ENCODE data around the gene GCN1. TPM values are rescaled to one million over a fixed set of nuclear protein-coding genes. Genes with fewer than 3 reads are reported as not detected.

The GCN1 gene
- total RNA-seq, 2 donors from 2014 or later: 39.3 to 120 TPM

DNA sequence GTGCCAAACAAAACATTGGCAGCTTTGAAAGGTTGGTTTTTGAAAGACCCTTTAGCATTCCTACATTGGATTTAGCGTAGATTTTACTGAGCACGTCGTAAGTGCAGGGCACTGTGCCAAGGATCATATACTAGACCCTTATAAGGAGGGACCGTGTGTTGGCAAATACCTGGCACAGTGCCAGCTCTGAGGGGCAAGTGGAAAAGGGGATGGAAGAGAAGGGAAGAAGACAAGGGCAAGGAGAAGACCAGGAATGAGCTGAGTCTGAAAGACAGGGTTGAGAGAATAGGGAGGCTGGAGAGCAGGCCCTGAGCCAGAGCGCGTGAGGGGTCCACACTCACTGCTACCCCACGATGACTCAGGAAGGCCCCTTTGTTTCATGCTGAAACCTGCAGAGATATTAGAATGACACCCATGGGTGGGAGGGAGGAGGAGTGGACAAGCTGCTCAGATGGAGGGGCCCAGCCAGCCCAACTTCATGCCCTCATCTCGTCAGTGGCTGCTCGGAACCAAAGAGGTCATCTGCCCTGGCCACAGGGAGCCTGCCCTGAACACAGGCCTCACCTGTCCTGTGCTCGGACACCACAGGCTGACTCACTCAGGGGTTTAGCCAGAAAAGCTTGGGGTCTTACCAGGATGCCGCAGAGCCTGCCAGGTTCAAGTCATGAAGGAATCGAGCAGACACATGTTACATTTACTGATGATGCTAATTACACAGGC lies 103.0 kb downstream of the GCN1 start:
- TF ChIP-seq POLR2A (IDR thresholded peaks at IDR 0.05) (no peak), POLR2AphosphoS5 (IDR thresholded peaks at IDR 0.05) (no peak)
- TF ChIP-seq, protein P1, sequence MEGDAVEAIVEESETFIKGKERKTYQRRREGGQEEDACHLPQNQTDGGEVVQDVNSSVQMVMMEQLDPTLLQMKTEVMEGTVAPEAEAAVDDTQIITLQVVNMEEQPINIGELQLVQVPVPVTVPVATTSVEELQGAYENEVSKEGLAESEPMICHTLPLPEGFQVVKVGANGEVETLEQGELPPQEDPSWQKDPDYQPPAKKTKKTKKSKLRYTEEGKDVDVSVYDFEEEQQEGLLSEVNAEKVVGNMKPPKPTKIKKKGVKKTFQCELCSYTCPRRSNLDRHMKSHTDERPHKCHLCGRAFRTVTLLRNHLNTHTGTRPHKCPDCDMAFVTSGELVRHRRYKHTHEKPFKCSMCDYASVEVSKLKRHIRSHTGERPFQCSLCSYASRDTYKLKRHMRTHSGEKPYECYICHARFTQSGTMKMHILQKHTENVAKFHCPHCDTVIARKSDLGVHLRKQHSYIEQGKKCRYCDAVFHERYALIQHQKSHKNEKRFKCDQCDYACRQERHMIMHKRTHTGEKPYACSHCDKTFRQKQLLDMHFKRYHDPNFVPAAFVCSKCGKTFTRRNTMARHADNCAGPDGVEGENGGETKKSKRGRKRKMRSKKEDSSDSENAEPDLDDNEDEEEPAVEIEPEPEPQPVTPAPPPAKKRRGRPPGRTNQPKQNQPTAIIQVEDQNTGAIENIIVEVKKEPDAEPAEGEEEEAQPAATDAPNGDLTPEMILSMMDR (IDR thresholded peaks at IDR 0.05): no peak
- intact Hi-C loops (cut with DNase I): no loop called here
- WGBS: 75% methylated on average over 12 of the region's 12 CpGs
- Histone ChIP-seq H3K36me3 (peaks cover 0 to 4% of the 10 kb centered on the region in 2 donors), H3K27me3 (replicated peaks; ENCODE audit: insufficient read depth) (no peaks in the 10 kb centered on the region), H3K27ac (no peak overlapping the region), H3K9me3 (no peaks in the 10 kb centered on the region), H3K4me3 (no peak overlapping the region), H3K4me1 (replicated peaks) (peaks cover 3% of the 10 kb centered on the region)
- no peak for DNase-seq (ENCODE audit: low spot score)

DNA sequence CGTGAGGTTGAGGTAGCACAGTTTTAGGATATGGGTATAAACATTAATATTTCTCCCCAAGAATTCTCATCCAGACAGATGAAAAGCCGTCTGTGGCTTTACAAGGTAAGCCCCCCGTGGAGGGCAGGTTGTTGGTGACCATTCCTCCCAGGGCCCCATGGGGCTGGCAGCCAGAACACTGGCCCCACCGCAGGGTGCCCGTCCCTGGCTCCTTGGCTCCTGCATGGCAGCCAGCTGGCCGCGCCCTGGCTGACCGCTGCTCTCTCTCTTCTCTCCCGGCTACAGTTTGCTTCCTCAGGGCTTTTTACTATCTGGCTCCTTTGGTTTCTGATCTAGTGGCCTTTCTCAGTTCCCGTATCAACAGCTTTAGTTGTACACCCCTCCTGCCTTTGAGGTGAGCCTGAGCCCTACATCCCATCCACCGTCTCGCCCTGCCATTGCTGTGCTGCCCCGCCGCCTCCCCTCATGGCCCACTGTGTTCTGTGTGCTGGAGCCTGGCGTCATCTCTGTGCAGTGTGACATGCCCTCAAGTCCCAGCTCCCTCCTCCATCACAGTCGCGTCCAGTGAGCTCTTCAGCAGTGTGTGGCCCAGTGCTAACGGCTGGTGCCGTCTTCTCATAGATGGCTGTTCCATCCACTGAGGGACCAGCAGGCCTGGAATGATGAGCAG lies 103.8 kb downstream of the GCN1 start:
- no peak overlapping the region for H3K4me3 ChIP-seq
- peaks cover 3% of the 10 kb centered on the region for H3K4me1 ChIP-seq (replicated peaks)
- no peak overlapping the region for H3K27ac ChIP-seq
- TF ChIP-seq POLR2AphosphoS5 (IDR thresholded peaks at IDR 0.05): no peak
- no peaks in the 10 kb centered on the region for H3K9me3 ChIP-seq
- intact Hi-C loops (cut with DNase I): no loop called here
- no peaks in the 10 kb centered on the region for H3K36me3 ChIP-seq
- no peaks in the 10 kb centered on the region for H3K27me3 ChIP-seq (replicated peaks; ENCODE audit: insufficient read depth)
- DNase-seq (ENCODE audit: low spot score): no peak
- WGBS: 86% methylated on average over 19 of the region's 19 CpGs

DNA sequence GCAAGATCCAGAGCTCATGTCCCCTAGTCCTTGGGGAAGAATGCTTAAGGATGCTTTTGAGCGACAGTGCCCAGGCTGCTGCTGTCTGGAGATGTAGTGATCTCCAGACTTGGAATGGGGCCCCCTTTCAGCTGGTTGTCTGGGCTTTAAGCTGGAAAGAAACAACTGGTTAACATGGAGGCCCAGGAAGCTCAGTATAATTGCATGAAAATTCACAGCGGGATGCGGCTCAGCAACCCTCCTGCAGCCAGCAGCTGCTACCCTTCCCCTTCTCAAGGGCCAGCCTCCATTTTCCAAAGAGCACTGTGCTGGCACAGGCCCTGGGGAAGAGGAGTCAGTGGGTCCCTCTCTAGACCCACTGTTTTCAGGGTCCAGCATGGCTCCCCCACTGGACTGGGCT lies 104.3 kb downstream of the GCN1 start:
- no peak for DNase-seq (ENCODE audit: low spot score)
- WGBS: 77% methylated on average over 2 of the region's 3 CpGs
- TF ChIP-seq POLR2A (IDR thresholded peaks at IDR 0.05) (no peak), POLR2AphosphoS5 (IDR thresholded peaks at IDR 0.05) (no peak)
- TF ChIP-seq, protein P1 (IDR thresholded peaks at IDR 0.05): no peak
- H3K9me3 ChIP-seq: no peaks in the 10 kb centered on the region
- H3K4me1 ChIP-seq (replicated peaks): peaks cover 3% of the 10 kb centered on the region
- H3K27ac ChIP-seq: no peak overlapping the region
- H3K36me3 ChIP-seq: no peaks in the 10 kb centered on the region
- H3K27me3 ChIP-seq (replicated peaks; ENCODE audit: insufficient read depth): no peaks in the 10 kb centered on the region
- intact Hi-C loops (cut with DNase I): no loop called here
- H3K4me3 ChIP-seq: no peak overlapping the region

DNA sequence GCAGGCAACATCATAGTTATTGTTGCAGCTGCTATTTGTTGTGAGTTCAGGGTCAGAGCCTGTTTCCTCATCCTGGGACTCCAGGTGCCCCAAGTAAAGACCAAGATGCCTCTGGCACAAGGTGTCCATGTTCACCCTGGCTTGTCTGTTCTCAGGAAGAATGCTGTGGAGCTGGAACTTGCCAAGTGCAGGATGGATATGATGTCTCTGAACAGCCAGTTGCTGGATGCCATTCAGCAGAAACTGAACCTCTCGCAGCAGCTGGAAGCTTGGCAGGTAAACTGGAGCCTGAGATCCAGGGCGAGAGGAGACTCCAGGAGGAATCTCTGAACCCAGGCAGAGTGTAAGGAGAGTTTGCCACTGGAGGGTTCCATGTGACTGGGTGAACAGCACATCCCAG lies 104.7 kb downstream of the GCN1 start:
- TF ChIP-seq POLR2AphosphoS5 (IDR thresholded peaks at IDR 0.05) (no peak), POLR2A (IDR thresholded peaks at IDR 0.05) (no peak)
- TF ChIP-seq, protein P1 (IDR thresholded peaks at IDR 0.05): no peak
- Histone ChIP-seq H3K27ac (no peak overlapping the region), H3K36me3 (no peaks in the 10 kb centered on the region), H3K9me3 (no peaks in the 10 kb centered on the region), H3K4me3 (no peak overlapping the region), H3K4me1 (replicated peaks) (peaks cover 3% of the 10 kb centered on the region), H3K27me3 (replicated peaks; ENCODE audit: insufficient read depth) (no peaks in the 10 kb centered on the region)
- WGBS: 73% methylated on average over 2 of the region's 2 CpGs
- intact Hi-C loops (cut with DNase I): loop anchor here (10.0 kb wide), 1 partner anchor 105 kb away; the partner anchor contains the start of gene BICDL1
- no peak for DNase-seq (ENCODE audit: low spot score)

DNA sequence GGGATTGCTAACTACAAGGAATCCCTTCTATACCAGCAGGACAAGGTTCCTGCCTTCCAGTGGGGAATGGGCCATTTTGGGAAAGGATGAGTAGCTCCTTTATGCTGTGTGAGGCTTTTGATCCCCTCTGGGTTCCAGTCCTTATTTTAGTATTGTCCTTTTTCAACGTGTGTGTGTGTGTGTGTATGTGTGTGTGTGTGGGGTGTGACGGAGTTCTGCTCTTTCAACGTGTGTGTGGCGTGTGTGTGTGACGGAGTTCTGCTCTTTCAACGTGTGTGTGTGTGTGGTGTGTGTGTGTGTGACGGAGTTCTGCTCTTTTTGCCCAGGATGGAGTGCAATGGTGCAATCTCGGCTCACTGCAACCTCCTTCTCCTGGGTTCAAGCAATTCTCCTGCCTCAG lies 105.4 kb downstream of the GCN1 start:
- Histone ChIP-seq H3K27ac (no peak overlapping the region), H3K9me3 (no peaks in the 10 kb centered on the region), H3K27me3 (replicated peaks; ENCODE audit: insufficient read depth) (no peaks in the 10 kb centered on the region), H3K4me3 (no peak overlapping the region), H3K4me1 (replicated peaks) (peaks cover 3% of the 10 kb centered on the region), H3K36me3 (no peaks in the 10 kb centered on the region)
- intact Hi-C loops (cut with DNase I): loop anchor here (10.0 kb wide), 1 partner anchor 104 kb away; the partner anchor contains the start of gene BICDL1
- 36% methylated on average over 8 of the region's 8 CpGs for WGBS
- TF ChIP-seq POLR2A (IDR thresholded peaks at IDR 0.05): no peak
- TF ChIP-seq, protein P1 (IDR thresholded peaks at IDR 0.05): no peak
- no peak for TF ChIP-seq POLR2AphosphoS5 (IDR thresholded peaks at IDR 0.05)
- no peak for DNase-seq (ENCODE audit: low spot score)

Data from prostate gland (tissue), 2 donors.